ENCODE data around the gene IVD.

Gene IVD

DNA sequence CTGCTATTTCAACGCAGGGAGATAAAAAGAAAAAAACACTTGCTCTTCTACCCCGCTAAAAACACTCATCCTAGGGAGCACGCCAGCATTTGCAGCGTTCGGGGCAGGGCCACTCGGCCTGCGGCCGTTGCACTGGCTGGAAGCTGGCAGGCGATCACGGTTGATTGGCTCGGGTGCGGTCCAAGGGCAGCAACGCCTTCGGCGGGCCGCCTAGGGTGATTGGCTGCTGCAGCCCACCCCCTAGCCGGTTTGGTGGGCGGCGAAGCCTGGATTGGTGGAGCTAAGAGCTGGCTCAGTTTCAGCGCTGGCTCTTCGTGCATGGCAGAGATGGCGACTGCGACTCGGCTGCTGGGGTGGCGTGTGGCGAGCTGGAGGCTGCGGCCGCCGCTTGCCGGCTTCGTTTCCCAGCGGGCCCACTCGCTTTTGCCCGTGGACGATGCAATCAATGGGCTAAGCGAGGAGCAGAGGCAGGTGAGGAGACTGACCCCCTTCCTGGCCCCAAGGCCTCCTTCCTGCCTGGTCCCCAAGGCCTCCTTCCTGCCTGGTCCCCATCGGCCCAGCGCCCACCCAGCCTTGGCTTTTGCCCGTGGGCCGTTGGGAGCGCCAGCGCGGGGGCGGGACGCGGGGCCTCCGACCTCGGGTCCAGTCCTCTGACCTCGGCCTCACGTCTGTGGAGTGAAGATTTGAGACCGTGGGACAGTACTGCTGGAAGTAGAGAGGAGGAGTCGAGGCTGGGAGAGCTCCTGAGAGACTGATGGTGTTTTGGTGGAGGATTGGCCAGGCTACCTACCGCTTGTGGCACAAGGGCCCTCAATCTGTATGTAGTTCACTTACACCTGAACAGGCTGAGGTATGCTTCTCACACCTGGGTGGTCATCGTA, at the start of gene IVD:
IVD (plus strand) TSS at position 295 of the 881 bp plus-strand sequence; CDS start at position 328, 33 bp downstream.
- peak; percentile 92 for DNase-seq

DNA sequence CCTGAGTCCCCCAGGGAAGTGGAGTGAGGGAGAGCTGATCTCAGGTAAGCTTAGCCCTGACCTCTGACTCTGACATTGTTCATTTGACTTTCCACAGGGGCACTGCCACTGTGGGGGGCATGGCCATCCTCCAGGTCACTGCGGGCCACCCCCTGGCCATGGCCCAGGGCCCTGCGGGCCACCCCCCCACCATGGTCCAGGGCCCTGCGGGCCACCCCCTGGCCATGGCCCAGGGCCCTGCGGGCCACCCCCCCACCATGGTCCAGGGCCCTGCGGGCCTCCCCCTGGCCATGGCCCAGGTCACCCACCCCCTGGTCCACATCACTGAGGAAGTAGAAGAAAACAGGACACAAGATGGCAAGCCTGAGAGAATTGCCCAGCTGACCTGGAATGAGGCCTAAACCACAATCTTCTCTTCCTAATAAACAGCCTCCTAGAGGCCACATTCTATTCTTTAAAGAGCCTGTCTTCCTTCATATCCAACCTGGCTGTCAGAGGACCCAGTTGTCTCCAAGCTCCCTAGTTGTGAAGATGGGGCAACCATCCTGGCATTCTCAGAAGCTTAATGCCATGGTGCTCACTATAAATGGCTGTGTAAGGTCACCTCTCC, 49.5 kb upstream of the IVD start:
- DNase-seq = no peak

DNA sequence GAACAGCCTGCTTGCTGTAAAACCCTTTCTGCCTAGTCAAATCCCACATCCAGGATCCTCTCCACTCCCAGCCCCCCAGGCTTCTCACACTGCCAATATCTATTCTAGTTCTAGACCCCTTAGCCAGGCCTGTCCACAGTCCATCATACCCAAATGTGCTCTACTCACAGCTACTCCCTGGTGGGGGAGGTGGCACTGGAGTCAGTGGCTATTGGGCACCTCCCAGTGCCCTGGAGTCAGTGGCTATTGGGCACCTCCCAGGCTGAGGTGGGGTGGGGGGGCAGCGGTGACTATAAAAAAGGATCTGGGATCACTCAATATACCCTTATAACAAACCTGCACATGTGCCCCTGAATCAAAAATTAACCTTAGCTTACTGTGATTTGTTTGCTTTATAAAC, 48.3 kb upstream of the IVD start:
- no peak for DNase-seq

DNA sequence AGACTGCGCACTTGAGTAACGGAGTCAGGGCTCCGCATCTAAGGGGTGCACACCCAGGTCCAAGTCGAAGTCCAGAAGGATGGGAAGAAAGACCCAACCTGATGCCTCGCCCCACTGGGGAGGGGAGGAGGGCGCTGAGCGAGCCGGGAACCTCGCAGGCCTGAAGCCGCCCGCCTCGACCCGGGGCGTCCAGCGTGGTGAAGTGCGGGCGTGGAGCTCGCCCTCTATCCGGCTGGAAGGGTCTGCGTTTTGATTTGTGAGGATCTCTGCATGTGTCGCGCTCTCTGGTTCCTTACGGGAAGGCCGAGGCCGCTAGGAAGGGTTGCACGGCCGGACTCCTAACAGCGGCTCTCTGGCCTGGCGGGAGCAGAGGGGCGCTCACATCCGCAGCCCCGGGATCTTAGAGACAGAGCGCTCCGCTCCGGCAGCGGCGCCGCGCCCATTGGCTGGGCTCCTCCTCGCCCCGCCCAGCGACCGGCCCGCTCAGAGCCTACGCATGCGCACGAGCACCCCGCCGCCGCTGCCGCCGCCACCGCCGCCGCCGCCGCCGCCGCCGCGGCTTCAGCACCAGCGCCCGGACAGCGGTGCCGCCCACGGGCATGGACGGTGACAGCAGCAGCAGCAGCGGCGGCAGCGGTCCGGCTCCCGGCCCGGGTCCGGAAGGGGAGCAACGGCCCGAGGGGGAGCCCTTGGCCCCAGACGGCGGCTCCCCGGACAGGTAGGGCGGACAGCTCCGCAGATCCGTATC, 47.7 kb upstream of the IVD start, which contains the start of gene DISP2:
DISP2 (plus strand) TSS at position 497 of the 748 bp plus-strand sequence; CDS start at position 600, 103 bp downstream.
- DNase-seq = peak; percentile 83

DNA sequence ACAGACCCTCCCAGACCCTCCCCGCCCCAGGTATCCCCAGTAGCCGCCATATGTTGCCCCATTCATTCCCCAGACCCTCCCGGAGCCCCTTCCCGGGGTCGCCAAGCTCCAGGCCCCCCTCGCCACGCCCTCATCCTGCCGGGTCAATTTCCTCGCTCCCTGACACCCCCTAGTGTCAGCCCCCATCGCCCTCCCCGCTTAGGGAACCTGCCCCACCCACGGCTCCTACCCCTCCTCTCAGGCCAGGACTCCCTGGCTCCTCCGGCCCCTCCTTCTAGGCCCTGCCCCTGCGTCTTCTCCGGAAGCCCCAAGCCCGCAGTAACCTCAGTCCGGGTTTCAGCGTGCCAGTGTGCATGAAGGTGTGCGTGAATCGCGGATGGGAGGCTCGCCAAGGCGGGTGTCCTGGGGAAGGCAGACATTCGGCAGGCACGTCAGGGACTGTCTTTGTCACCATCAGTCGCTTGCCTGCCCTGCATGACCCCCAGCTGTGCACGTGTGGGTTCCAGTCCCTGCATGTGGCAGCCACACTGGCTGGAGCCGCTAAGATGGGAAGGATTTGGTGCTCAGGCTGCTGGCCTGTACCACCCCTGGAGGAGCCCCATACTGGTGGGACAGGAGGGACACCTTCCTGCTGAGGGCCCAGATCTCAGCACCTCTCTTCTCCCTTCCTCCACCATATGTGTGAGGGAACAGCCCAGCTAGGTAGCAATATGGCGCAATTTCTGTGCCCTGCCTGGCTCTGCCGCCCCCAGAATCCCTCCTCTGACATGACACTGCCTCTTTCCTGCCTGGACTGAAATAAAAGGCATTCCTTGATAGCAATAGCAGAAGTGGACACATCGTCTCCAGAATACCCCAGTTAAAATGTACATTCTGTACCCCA, 46.9 kb upstream of the IVD start:
- no peak for DNase-seq

DNA sequence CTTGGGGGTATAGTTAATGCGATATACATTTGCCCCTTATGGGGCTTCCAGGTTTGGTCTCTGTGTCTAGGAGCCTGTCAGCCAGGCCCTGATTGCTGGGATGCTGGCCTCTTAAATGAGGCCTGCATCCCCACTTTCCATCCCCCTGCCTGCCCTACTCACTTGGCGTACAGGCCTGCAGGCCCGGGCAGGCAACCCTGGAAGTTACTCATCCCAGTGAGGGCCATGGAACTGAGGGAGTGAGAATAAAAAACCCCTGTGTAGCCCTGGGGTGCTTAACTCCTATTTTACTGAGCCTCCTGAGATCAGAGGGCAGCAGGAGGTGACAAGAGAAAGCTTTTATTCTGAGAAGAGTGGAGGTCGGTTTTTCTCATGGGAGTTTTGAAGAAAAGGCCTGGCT, 45.6 kb upstream of the IVD start:
- DNase-seq = no peak

DNA sequence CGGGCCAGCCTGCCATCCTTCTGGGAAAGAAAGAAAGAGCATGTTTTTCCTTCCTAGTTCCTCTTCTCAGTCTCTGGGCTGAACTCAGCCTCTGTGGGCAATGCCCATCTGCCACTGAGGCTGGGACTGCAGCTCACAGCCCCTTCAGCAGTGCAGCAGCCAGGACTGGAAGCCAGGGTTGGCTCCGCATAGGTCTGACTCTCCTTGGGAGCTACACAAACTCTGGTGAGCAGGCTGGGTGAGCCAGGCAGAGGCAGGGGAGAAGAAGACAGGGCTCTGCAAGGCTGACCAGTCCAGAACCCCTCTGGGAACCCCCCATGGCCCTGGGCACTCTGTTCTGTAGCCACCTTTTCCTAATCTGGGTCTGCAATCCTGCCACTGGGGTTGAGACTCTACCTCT, 44.0 kb upstream of the IVD start:
- no peak for DNase-seq

DNA sequence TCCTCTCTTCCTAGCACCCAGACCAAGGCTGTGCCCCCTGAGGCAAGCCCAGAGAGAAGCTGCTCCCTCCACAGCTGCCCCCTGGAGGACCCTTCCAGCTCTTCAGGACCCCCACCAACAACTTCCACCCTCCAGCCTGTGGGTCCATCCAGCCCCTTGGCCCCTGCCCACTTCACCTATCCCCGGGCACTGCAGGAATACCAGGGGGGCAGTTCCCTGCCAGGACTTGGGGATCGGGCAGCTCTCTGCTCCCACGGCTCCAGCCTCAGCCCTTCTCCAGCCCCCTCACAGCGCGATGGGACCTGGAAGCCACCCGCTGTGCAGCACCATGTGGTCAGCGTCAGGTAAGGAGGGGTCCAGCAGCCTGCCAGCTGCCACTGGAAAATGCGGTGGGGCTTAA, 42.0 kb upstream of the IVD start:
- no peak for DNase-seq

DNA sequence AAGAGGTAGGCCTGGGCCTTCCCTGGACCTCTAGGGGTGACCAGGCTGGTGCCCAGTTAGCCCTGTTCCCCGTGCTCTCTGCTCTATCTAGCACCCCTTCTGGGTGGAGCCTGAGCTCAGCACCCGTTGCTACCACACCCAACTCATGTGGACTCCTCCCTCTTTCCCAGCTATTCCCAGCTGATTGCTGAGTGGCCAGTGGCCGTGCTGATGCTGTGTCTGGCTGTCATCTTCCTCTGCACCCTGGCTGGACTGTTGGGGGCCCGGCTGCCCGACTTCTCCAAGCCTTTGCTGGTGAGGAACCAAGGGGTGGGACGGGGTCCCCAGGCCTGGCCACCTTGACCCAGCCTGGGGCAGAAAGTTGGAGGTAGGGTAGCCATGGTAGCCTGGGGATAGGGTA, 41.3 kb upstream of the IVD start:
- no peak for DNase-seq

DNA sequence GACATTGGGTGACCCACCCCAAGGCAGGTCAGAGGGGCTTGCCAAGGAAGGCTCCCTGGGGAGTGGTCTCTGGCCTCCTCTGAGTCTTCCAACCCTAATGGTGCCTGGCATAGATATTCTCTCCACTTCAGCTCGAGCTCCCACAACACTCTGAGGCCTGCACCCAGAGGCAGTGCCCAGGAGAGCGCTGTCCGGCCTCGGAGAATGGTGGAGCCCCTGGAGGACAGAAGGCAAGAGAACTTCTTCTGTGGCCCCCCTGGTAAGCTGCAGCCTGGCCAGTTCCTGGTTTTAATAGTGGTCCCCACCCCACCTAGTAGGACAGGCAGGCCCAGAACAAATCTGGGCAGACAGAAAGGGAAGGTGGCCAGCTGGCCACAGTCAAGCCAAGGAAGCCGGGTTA, 40.6 kb upstream of the IVD start:
- DNase-seq = no peak

DNA sequence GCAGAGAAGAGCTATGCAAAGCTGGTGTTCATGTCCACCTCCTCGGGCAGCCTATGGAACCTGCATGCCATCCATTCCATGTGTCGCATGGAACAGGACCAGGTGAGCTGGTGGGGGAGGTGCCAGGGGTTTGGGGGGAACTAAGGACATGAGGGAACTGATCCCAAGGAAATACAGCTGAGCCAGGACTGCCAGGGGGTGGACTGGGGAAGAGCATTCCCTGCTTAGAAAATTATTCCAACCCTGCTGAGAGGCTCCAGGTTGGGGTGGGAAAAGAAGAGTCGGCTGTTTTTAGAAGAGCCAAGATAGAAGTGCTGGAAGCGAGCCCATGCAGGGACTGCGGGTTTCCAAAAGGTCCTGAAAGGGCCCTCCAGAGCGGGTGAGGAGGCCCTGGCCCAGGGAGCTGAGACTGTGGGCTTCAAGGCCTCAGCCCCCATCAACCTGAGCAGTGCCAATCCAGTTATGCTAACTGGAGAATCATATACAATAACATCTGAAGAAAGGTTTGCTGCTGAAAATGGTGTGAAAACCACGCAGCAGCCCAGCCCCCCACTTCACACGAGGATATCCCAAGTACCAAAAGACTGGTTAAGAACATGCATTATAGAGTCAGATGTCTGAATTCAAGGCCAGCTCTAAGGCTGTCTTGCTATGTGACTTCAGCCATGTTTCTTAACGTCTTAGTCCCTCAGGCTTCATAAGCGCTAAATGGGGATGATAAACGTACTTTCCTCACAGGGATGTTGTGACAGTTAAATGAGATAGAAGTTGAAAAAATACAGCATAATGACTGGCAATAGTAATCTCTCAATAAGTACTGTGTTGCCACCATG, 39.8 kb upstream of the IVD start:
- DNase-seq = no peak

DNA sequence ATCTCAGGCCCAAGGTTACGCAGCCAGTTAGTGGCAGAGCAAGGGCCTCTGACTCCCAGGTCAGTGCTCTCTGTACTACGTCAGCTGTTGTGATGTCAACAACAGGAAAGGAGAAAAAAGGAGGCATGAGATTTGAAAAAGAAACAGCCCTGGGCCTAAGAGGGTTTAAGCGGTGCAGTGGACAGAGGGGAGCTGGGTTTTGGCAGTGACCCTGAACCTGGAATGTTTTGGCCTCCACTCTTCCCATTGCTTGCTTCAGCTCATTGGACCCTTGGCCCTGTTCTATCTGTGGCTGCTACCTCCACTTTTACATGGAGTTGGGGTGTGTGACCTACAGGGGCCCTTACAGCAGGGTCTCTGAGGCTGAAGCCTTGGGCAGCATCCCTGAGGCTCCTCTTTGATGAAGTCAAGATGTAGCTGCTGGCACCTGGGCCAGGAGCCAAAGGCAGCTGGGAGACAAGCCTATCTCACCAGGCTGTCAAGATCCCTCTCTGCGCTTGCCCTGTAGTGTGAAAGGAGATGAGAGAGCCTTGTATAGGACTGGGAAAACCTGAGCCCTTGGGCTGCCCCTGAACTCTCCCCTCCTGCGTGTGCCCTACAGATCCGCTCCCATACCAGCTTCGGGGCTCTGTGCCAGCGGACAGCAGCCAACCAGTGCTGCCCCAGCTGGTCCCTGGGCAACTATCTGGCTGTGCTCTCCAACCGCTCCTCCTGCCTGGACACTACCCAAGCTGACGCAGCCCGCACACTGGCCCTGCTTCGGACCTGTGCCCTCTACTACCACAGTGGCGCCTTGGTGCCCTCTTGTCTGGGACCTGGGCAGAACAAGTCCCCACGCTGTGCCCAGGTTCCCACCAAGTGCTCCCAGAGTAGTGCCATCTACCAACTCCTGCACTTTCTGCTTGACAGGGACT, 38.9 kb upstream of the IVD start:
- no peak for DNase-seq

DNA sequence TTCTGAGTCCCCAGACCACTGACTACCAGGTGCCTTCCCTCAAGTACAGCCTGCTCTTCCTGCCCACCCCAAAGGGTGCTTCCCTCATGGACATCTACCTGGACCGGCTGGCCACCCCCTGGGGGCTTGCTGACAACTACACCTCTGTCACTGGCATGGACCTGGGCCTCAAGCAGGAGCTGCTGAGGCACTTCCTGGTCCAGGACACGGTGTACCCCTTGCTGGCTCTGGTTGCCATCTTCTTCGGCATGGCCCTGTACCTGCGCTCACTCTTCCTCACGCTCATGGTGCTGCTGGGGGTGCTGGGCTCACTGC, 38.3 kb upstream of the IVD start:
- DNase-seq = no peak

DNA sequence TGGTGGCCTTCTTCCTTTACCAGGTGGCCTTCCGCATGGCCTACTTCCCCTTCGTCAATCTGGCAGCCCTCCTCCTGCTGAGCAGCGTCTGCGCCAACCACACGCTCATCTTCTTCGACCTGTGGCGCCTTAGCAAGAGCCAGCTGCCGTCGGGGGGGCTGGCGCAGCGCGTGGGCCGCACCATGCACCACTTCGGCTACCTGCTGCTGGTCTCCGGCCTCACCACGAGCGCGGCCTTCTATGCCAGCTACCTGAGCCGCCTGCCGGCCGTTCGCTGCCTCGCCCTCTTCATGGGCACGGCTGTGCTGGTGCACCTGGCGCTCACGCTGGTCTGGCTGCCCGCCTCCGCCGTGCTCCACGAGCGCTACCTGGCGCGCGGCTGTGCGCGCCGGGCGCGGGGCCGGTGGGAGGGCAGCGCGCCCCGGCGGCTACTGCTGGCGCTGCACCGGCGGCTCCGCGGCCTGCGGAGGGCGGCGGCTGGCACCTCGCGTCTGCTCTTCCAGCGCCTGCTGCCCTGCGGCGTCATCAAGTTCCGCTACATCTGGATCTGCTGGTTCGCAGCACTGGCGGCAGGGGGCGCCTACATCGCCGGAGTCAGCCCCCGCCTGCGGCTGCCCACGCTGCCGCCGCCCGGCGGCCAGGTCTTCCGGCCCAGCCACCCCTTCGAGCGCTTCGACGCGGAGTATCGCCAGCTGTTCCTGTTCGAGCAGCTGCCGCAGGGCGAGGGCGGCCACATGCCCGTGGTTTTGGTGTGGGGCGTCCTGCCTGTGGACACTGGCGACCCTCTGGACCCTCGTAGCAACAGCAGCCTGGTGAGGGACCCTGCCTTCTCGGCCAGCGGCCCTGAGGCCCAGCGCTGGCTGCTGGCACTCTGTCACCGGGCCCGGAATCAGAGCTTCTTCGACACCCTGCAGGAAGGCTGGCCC, 37.6 kb upstream of the IVD start:
- peak; percentile 23 for DNase-seq

DNA sequence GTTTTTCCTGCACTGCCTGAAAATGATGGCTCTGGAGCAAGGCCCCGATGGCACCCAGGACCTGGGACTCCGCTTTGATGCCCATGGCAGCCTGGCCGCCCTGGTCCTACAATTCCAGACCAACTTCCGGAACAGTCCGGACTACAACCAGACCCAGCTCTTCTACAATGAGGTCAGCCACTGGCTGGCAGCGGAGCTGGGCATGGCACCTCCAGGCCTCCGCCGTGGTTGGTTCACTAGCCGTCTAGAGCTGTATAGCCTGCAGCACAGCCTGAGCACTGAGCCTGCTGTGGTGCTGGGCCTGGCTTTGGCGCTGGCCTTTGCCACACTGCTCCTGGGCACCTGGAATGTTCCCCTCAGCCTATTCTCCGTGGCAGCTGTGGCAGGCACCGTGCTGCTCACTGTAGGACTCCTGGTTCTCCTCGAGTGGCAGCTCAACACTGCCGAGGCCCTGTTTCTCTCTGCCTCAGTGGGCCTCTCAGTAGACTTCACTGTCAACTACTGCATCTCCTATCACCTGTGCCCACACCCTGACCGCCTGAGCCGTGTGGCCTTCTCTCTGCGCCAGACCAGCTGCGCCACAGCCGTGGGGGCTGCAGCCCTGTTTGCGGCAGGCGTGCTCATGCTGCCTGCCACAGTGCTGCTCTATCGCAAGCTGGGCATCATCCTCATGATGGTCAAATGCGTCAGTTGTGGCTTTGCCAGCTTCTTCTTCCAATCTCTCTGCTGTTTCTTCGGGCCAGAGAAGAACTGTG, 36.7 kb upstream of the IVD start:
- no peak for DNase-seq

DNA sequence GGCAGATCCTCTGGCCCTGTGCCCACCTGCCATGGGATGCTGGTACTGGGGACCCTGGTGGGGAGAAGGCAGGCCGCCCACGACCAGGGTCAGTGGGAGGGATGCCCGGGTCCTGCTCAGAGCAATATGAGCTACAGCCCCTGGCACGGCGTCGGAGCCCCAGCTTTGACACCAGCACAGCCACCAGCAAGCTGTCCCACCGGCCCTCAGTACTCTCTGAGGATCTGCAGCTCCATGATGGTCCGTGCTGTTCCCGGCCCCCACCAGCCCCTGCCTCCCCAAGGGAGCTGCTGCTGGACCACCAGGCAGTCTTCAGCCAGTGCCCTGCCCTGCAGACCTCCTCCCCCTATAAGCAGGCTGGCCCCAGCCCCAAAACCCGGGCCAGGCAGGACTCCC, 36.1 kb upstream of the IVD start:
- DNase-seq = no peak

DNA sequence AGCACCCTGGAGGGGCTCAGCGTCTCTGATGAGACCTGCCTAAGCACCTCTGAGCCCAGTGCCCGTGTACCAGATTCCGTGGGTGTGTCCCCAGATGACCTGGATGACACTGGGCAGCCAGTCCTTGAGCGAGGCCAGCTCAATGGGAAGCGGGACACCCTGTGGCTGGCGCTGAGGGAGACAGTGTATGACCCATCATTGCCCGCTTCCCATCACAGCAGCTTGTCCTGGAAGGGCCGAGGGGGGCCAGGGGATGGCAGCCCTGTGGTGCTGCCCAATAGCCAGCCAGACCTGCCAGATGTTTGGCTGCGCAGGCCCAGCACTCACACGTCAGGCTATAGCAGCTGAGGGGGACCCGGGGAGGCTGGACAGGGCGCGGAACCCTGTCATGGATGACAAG, 35.6 kb upstream of the IVD start:
- no peak for DNase-seq

DNA sequence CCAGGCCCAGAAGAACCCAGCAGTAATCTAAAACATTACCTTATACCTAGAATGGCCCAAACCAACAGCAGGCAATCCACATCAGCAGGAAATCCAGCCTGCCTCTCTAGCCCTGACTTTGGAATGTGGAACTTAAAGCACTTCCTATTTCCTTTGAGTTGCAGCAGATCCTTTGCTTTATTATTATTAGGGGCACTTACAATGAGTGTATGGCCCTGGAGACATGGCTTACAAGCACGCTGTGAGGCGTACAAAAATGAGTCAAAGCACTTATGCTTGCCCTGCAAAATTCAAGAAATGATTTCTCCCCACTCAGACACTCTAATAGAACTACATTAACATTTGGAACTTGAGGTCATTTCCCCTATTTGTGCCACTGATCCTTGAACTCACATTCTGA, 32.6 kb upstream of the IVD start:
- no peak for DNase-seq

DNA sequence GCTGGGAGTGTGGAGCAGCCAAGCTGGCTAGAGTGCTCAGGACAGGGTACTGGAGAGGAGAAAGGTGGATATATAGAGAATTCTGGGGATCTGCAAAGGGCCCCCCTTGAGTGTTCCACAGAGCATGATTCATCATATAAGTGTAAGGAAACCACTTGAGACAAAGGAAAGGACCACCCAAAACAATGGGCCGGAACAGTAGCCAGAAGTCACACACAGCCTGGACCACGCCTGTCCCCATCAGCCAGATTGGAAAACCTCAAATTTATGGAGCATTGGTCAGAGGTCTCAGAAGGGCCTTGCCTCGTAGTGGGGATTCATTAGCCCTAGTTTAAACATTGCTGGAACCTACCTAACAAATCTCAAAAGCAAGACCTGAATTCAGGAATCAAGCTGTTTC, 28.0 kb upstream of the IVD start:
- DNase-seq = no peak

Data from NCI-H774 (cell line).